ENCODE measurements around the gene ANKRD63.

- TF ChIP-seq CTCF (IDR thresholded peaks at IDR 0.05) = no peak
- no peak for TF ChIP-seq EP300 (IDR thresholded peaks at IDR 0.05)
- TF ChIP-seq POLR2A (IDR thresholded peaks at IDR 0.05) = no peak
Observed at GRCh38 chr15:40297356-40297755, 14.5 kb upstream of the ANKRD63 start.

Measured in gastroesophageal sphincter (tissue), 3 donors.